GM23338 (cell line): ENCODE data around the gene GPR42.

Experiments used
- CREB1 ChIP-seq: fragments of 250-450 bp; sonication (Bioruptor Pico); IDR thresholded peaks from 2 replicates; pipeline ENCODE4 v1.5.0; 2020; ENCODE audit warnings: low read depth, mild to moderate bottlenecking, moderate library complexity
- EZH2 ChIP-seq: fragments of 200-600 bp; sonication (generic); IDR thresholded peaks from one replicate; pipeline ENCODE4 v1.8.0; 2017; ENCODE audit warnings: antibody characterized with exemption, mild to moderate bottlenecking, low read depth; ENCODE audit not compliant: unreplicated experiment
- EZH2phosphoT487 ChIP-seq: fragments of 200-600 bp; sonication (generic); IDR thresholded peaks from one replicate; pipeline ENCODE4 v1.8.1; 2018; ENCODE audit warnings: antibody characterized with exemption; ENCODE audit not compliant: unreplicated experiment
- NANOG ChIP-seq: IDR thresholded peaks from 2 replicates; pipeline ENCODE4 v1.6.1; 2016; ENCODE audit warnings: antibody characterized with exemption, borderline replicate concordance
- POLR2AphosphoS5 ChIP-seq: IDR thresholded peaks from 2 replicates; pipeline ENCODE4 v1.6.1; 2016; ENCODE audit warnings: antibody characterized with exemption, low read depth
- TF ChIP-seq, protein P1 (sequence below), 2 experiments: fragments of 200-600 bp in 1 of 2; sonication (generic) in 1 of 2; conservative IDR thresholded peaks; 2 replicates each; pipeline versions ENCODE4 v1.5.1 to v1.6.1; 2016 to 2017; ENCODE audit warnings: antibody characterized with exemption in 2 of 2, low read depth in 2 of 2, mild to moderate bottlenecking in 2 of 2, moderate library complexity in 1 of 2
- TF ChIP-seq, protein P2 (sequence below): IDR thresholded peaks from one replicate; pipeline ENCODE4 v1.6.1; 2018; ENCODE audit warnings: antibody characterized with exemption; ENCODE audit not compliant: unreplicated experiment

DNA sequence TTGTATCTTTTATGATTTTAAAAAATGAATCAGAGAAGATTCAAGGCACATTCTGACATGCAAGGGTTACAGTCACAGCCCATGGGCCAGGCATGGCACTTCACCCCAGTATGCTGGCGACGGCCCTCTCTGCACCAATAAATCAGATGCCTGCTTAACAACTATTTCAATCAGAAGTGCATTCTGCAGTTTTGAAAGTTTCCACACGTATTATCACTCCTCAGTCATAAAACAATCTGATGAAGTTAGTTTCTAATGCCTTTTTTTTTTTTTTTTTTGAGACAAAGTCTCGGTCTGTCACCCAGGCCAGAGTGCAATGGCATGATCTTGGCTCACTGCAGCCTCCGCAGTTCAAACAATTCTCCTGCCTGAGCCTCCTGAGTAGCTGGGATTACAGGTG lies 48.9 kb downstream of the GPR42 start:
- TF ChIP-seq EZH2: no peak
- TF ChIP-seq, protein P1, sequence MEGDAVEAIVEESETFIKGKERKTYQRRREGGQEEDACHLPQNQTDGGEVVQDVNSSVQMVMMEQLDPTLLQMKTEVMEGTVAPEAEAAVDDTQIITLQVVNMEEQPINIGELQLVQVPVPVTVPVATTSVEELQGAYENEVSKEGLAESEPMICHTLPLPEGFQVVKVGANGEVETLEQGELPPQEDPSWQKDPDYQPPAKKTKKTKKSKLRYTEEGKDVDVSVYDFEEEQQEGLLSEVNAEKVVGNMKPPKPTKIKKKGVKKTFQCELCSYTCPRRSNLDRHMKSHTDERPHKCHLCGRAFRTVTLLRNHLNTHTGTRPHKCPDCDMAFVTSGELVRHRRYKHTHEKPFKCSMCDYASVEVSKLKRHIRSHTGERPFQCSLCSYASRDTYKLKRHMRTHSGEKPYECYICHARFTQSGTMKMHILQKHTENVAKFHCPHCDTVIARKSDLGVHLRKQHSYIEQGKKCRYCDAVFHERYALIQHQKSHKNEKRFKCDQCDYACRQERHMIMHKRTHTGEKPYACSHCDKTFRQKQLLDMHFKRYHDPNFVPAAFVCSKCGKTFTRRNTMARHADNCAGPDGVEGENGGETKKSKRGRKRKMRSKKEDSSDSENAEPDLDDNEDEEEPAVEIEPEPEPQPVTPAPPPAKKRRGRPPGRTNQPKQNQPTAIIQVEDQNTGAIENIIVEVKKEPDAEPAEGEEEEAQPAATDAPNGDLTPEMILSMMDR (conservative IDR thresholded peaks at IDR 0.05; ENCODE audit: low read depth in 2 of 2): no peak
- no peak for TF ChIP-seq POLR2AphosphoS5
- TF ChIP-seq NANOG: no peak
- TF ChIP-seq, protein P2, sequence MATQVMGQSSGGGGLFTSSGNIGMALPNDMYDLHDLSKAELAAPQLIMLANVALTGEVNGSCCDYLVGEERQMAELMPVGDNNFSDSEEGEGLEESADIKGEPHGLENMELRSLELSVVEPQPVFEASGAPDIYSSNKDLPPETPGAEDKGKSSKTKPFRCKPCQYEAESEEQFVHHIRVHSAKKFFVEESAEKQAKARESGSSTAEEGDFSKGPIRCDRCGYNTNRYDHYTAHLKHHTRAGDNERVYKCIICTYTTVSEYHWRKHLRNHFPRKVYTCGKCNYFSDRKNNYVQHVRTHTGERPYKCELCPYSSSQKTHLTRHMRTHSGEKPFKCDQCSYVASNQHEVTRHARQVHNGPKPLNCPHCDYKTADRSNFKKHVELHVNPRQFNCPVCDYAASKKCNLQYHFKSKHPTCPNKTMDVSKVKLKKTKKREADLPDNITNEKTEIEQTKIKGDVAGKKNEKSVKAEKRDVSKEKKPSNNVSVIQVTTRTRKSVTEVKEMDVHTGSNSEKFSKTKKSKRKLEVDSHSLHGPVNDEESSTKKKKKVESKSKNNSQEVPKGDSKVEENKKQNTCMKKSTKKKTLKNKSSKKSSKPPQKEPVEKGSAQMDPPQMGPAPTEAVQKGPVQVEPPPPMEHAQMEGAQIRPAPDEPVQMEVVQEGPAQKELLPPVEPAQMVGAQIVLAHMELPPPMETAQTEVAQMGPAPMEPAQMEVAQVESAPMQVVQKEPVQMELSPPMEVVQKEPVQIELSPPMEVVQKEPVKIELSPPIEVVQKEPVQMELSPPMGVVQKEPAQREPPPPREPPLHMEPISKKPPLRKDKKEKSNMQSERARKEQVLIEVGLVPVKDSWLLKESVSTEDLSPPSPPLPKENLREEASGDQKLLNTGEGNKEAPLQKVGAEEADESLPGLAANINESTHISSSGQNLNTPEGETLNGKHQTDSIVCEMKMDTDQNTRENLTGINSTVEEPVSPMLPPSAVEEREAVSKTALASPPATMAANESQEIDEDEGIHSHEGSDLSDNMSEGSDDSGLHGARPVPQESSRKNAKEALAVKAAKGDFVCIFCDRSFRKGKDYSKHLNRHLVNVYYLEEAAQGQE: no peak
- TF ChIP-seq EZH2phosphoT487: no peak
- no peak for TF ChIP-seq CREB1 (CRISPR knock-in tag)
